K562 (cell line): Measurements from ENCODE around the gene RHEBL1. TPM values are rescaled to one million over a fixed set of nuclear protein-coding genes. Genes with fewer than 3 reads are reported as not detected.

ENCODE experiments used
- CBFA2T2 ChIP-seq: fragments of 450-650 bp; conservative IDR thresholded peaks from 2 replicates; pipeline ENCODE4 v1.6.1; 2017; ENCODE audit warnings: mild to moderate bottlenecking
- CREB1 ChIP-seq, 2 experiments: sonication (generic) in 1 of 2; formaldehyde crosslinking in 1 of 2; IDR thresholded peaks; 2 replicates each; pipeline versions ENCODE4 v1.6.1 to v1.8.0; 2012 to 2022; ENCODE audit warnings: inconsistent platforms in 1 of 2, mild to moderate bottlenecking in 1 of 2, missing genetic modification reagents in 1 of 2, moderate library complexity in 1 of 2
- EP300 ChIP-seq: IDR thresholded peaks from 2 replicates; pipeline ENCODE4 v1.6.1; 2012; ENCODE audit warnings: low read length, improper control_type of control experiment
- FIP1L1 ChIP-seq: fragments of 200-400 bp; formaldehyde crosslinking; IDR thresholded peaks from 2 replicates; pipeline ENCODE4 v1.6.1; 2018; ENCODE audit warnings: mild to moderate bottlenecking, low read depth, low read length; ENCODE audit not compliant: poor library complexity, severe bottlenecking
- FOSL1 ChIP-seq: fragments of 200-800 bp; sonication (Bioruptor generic); conservative IDR thresholded peaks from 2 replicates; pipeline ENCODE4 v1.6.1; 2016; ENCODE audit warnings: missing genetic modification characterization, missing compliant biosample characterization
- GTF2F1 ChIP-seq: IDR thresholded peaks from 2 replicates; pipeline ENCODE4 v1.6.1; 2011; ENCODE audit warnings: low read depth, low read length, improper control_type of control experiment
- HIVEP1 ChIP-seq: fragments of 250-450 bp; sonication (Bioruptor Pico); IDR thresholded peaks from 2 replicates; pipeline ENCODE4 v1.4.0; 2020; ENCODE audit warnings: mild to moderate bottlenecking
- LEF1 ChIP-seq: fragments of 450-650 bp; IDR thresholded peaks from 2 replicates; pipeline ENCODE4 v1.6.1; 2016; ENCODE audit warnings: mild to moderate bottlenecking
- MTA1 ChIP-seq: fragments of 450-650 bp; IDR thresholded peaks from 2 replicates; pipeline ENCODE4 v1.6.1; 2017; ENCODE audit warnings: borderline replicate concordance
- NEUROD1 ChIP-seq: fragments of 150-350 bp; IDR thresholded peaks from 2 replicates; pipeline ENCODE4 v1.6.1; 2014; ENCODE audit warnings: borderline replicate concordance, low read length, low read depth; ENCODE audit not compliant: partially characterized antibody
- NR2C1 ChIP-seq, 2 experiments: fragments of 450-650 bp; IDR thresholded peaks; 2 replicates each; pipeline ENCODE4 v1.6.1; 2017; ENCODE audit warnings: mild to moderate bottlenecking in 2 of 2, antibody characterized with exemption in 1 of 2, inconsistent platforms in 1 of 2, missing compliant biosample characterization in 1 of 2, missing genetic modification characterization in 1 of 2
- PKNOX1 ChIP-seq: fragments of 450-650 bp; IDR thresholded peaks from 2 replicates; pipeline ENCODE4 v1.6.1; 2016
- PRPF4 ChIP-seq: fragments of 200-400 bp; formaldehyde crosslinking; IDR thresholded peaks from one replicate; pipeline ENCODE4 v1.6.1; 2017; ENCODE audit warnings: low read length, low read depth, mild to moderate bottlenecking; ENCODE audit not compliant: insufficient read depth, poor library complexity, severe bottlenecking
- SRF ChIP-seq, 2 experiments: fragments of 250-450, 450-650 bp in 1 of 2; sonication (Bioruptor Pico) in 1 of 2; sonication (generic) in 1 of 2; formaldehyde crosslinking; IDR thresholded peaks; 2 replicates each; pipeline versions ENCODE4 v1.5.0 to v1.5.1; 2020 to 2022; ENCODE audit warnings: mild to moderate bottlenecking in 1 of 2, missing genetic modification reagents in 1 of 2
- TEAD2 ChIP-seq: fragments of 450-650 bp; IDR thresholded peaks from 2 replicates; pipeline ENCODE4 v1.6.1; 2016; ENCODE audit warnings: missing genetic modification characterization, control low read depth, missing compliant biosample characterization
- TEAD4 ChIP-seq, 2 experiments: sonication (generic) in 1 of 2; formaldehyde crosslinking in 1 of 2; IDR thresholded peaks; 2 replicates each; pipeline versions ENCODE4 v1.6.1 to v1.8.0; 2012 to 2022; ENCODE audit warnings: borderline replicate concordance in 1 of 2, inconsistent platforms in 1 of 2, low read length in 1 of 2, mild to moderate bottlenecking in 1 of 2, missing genetic modification reagents in 1 of 2
- YY1 ChIP-seq, 3 experiments: IDR thresholded peaks; 2 replicates each; pipeline ENCODE4 v1.6.1; 2011; ENCODE audit warnings: low read length in 2 of 3, mild to moderate bottlenecking in 2 of 3, moderate library complexity in 2 of 3, borderline replicate concordance in 1 of 3, control low read depth in 1 of 3, low read depth in 1 of 3; ENCODE audit not compliant: insufficient read depth in 3 of 3, insufficient replicate concordance in 2 of 3, control insufficient read depth in 1 of 3, insufficient read length in 1 of 3; ENCODE audit errors: extremely low read depth in 1 of 3
- ZNF277 ChIP-seq: fragments of 250-450 bp; sonication (Bioruptor Pico); IDR thresholded peaks from 2 replicates; pipeline ENCODE4 v1.8.0; 2022; ENCODE audit warnings: inconsistent platforms, mild to moderate bottlenecking, moderate library complexity, borderline replicate concordance
- ZNF695 ChIP-seq: fragments of 450-650 bp; formaldehyde crosslinking; IDR thresholded peaks from 2 replicates; pipeline ENCODE4 v1.4.0; 2020; ENCODE audit warnings: mild to moderate bottlenecking, moderate library complexity
- ZNF76 ChIP-seq: fragments of 250-450 bp; sonication (Bioruptor Pico); IDR thresholded peaks from 2 replicates; pipeline ENCODE4 v1.4.0; 2020; ENCODE audit warnings: mild to moderate bottlenecking, moderate library complexity, borderline replicate concordance
- ZSCAN32 ChIP-seq: fragments of 450-650 bp; formaldehyde crosslinking; IDR thresholded peaks from 2 replicates; pipeline ENCODE4 v1.4.0; 2020; ENCODE audit warnings: mild to moderate bottlenecking, moderate library complexity
- polyA plus RNA-seq, 8 experiments: library from polyadenylated mRNA; depleted of rRNA in 4 of 8; stranded (reverse) in 5 of 8; unstranded in 3 of 8; fragments of >200 nt; fragmentation: Nextera tagmentation in 2 of 8; fragmentation: Illumina TruSeq in 1 of 8; extraction: Ambion mirVana in 2 of 8; extraction: Trizol in 1 of 8; gene quantifications; 2 replicates each; pipeline versions ENCODE4 v1.2.1 to v1.2.3, GENCODE V29; 2011 to 2014; ENCODE audit warnings: inconsistent platforms in 1 of 8, missing spikeins in 1 of 8
- total RNA-seq, 7 experiments: library from RNA; depleted of rRNA in 6 of 7; stranded (reverse); fragments of >200 nt in 6 of 7; fragmentation: Illumina TruSeq in 2 of 7; extraction: Trizol in 2 of 7; gene quantifications; 2 replicates each; pipeline versions ENCODE4 v1.2.1 to v1.2.3, GENCODE V29; 2011 to 2021; ENCODE audit warnings: low replicate concordance in 1 of 7
- TF ChIP-seq, protein P1 (sequence below), 2 experiments: fragments of 450-650 bp in 1 of 2; sonication (generic) in 1 of 2; formaldehyde crosslinking; conservative IDR thresholded peaks; 2 replicates each; pipeline versions ENCODE4 v1.4.0 to v1.8.1; 2020 to 2022; ENCODE audit warnings: mild to moderate bottlenecking in 1 of 2, missing genetic modification reagents in 1 of 2

RHEBL1 gene
- total and polyA plus RNA-seq, 9 of the 15 experiments (the other 6 are each of a cell fraction or from before 2014, with no cell fraction given), result 4.3 to 36.1 (median 8.2) TPM

DNA sequence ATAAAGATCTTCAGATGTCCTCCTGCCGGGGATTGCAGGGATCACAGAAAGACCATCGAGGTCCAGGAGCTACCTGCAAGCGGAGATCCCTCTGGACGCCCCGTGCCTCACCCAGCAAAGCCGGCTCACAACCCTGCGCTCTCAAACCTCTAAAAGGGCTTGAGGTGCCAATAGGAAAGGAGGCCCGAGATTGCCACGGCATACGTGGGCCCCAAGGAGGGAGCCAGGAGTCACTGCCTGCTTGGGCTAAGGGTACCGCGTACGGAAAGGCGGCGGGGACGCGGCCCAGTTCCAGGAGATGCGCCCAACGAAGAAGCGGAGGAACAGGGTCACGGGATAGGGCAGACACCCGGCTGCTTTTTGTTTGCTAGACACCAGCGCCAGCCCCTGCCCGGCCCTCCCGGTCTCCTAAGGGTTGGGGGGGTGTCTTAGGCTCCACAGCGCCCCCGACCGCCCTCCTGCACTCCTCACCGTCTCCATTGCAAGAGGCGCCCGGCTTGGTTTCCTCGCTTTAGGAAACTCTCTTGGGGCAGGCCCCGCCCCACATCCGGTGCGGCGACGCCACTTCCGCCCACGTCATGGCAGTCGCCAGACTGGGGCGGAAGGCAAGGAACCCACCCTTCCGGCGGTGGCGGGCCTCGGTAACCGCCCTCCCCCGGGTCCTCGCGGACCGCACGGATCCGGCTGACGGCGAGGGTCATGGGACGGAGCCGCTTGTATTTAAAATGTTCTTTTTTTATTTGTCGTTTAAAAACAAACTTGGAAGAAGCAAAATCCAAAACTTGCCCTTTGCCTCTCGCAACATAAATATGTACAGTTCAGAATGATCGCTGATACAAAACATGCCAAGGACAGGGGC, 51.3 kb downstream of the RHEBL1 start, which contains the start of gene PRKAG1 (continued):
- TF ChIP-seq NR2C1 (IDR thresholded peaks at IDR 0.05) (peak; percentile 1; the same call in 1 of the 2 replicates), NR2C1 (tag; IDR thresholded peaks at IDR 0.05) (peak; percentile 51), TEAD2 (tag) (no peak), ZSCAN32 (no peak), PKNOX1 (peak; percentile 62), FOSL1 (tag) (peak; percentile 55; the same call in 1 of the 2 replicates), EP300 (peak; percentile 68), HIVEP1 (CRISPR knock-in tag) (0 out of 2 replicates have a peak, but pooled peaks have one; percentile 37), PRPF4 (peak; percentile 90), NEUROD1 (peak; percentile 54), CREB1 (IDR thresholded peaks at IDR 0.05) (peak; percentile 92), CREB1 (CRISPR knock-in tag; IDR thresholded peaks at IDR 0.05) (peak; percentile 92), GTF2F1 (peak; percentile 91; the same call in 1 of the 2 replicates), ZNF695 (CRISPR knock-in tag) (0 out of 2 replicates have a peak, but pooled peaks have one; percentile 2), SRF (CRISPR knock-in tag; IDR thresholded peaks at IDR 0.05) (peak in 1 of 2 experiments; percentile 75; a peak in 2 of 4 replicates), FIP1L1 (peak; percentile 82), ZNF76 (CRISPR knock-in tag) (no peak), LEF1 (peak; percentile 45; the same call in 1 of the 2 replicates), CBFA2T2 (no peak), TEAD4 (IDR thresholded peaks at IDR 0.05; ENCODE audit: low read length) (0 out of 2 replicates have a peak, but pooled peaks have one; percentile 26), TEAD4 (CRISPR knock-in tag; IDR thresholded peaks at IDR 0.05; ENCODE audit: borderline replicate concordance) (no peak), YY1 (IDR thresholded peaks at IDR 0.05; ENCODE audit: borderline replicate concordance in 1 of 3, control insufficient read depth in 1 of 3, extremely low read depth in 1 of 3, insufficient read depth in 3 of 3, insufficient read length in 1 of 3, insufficient replicate concordance in 2 of 3, low read depth in 1 of 3, low read length in 2 of 3) (peak in 2 of 3 experiments; percentile 86 to 93), MTA1 (0 out of 2 replicates have a peak, but pooled peaks have one; percentile 33), ZNF277 (no peak)
- TF ChIP-seq, protein P1, sequence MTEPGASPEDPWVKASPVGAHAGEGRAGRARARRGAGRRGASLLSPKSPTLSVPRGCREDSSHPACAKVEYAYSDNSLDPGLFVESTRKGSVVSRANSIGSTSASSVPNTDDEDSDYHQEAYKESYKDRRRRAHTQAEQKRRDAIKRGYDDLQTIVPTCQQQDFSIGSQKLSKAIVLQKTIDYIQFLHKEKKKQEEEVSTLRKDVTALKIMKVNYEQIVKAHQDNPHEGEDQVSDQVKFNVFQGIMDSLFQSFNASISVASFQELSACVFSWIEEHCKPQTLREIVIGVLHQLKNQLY (CRISPR knock-in tag; conservative IDR thresholded peaks at IDR 0.05), result no peak
